Stimulated activated naive CD4-positive, alpha-beta T cell treated with Interleukin-2 at 50 U/mL for 16 hours (primary cell): Measurements from ENCODE around the gene RTEL1.
"Not testable (repeated sequence)": the region's sequence is repeated elsewhere in the genome, so short reads cannot be mapped to it uniquely, and the experiment has no call there.

Experiments
- DNase-seq: peaks from one replicate; lab custom pipeline; 2025; lab: John Stamatoyannopoulos, UW

Gene RTEL1

GRCh38 chr20:63718996-63719395 lies 60.9 kb downstream of the RTEL1 start:
- DNase-seq, result no peak

GRCh38 chr20:63722967-63723622 lies 65.0 kb downstream of the RTEL1 start:
- not testable (repeated sequence) for DNase-seq

- DNase-seq, result not testable (repeated sequence)
Measured at GRCh38 chr20:63730189-63730733, 72.1 kb downstream of the RTEL1 start.

GRCh38 chr20:63731410-63731809 lies 73.3 kb downstream of the RTEL1 start:
- DNase-seq, result no peak

- DNase-seq, result no peak
Measured at GRCh38 chr20:63732118-63733095, 74.3 kb downstream of the RTEL1 start.

- no peak for DNase-seq
Measured at GRCh38 chr20:63733117-63733516, 75.0 kb downstream of the RTEL1 start.

- no peak for DNase-seq
Measured at GRCh38 chr20:63733579-63734081, 75.5 kb downstream of the RTEL1 start.

- no peak for DNase-seq
Measured at GRCh38 chr20:63734111-63734945, 76.2 kb downstream of the RTEL1 start.

- DNase-seq, result no peak
Measured at GRCh38 chr20:63734946-63735858, 77.1 kb downstream of the RTEL1 start.

GRCh38 chr20:63735859-63736718 lies 78.0 kb downstream of the RTEL1 start, which contains the start of gene LIME1:
Gene LIME1, plus strand, starts transcription at chr20:63736664. Its CDS starts 886 bp downstream, at chr20:63737550.
- DNase-seq, result peak; percentile 66

- peak; percentile 54 for DNase-seq
Measured at GRCh38 chr20:63736893-63737694, 79.0 kb downstream of the RTEL1 start.

GRCh38 chr20:63737695-63737944 lies 79.5 kb downstream of the RTEL1 start:
- DNase-seq, result no peak

GRCh38 chr20:63737945-63738686 lies 80.0 kb downstream of the RTEL1 start:
- no peak for DNase-seq

GRCh38 chr20:63738687-63739129 lies 80.6 kb downstream of the RTEL1 start:
- DNase-seq, result peak; percentile 35

GRCh38 chr20:63739130-63740069 lies 81.3 kb downstream of the RTEL1 start, which contains the start of gene SLC2A4RG:
Gene SLC2A4RG, plus strand, starts transcription at chr20:63739776. Its CDS starts 137 bp downstream, at chr20:63739913.
- peak; percentile 49 for DNase-seq

GRCh38 chr20:63740070-63740626 lies 82.0 kb downstream of the RTEL1 start:
- DNase-seq, result peak; percentile 49
